Skeletal muscle tissue (tissue), 4 donors: ENCODE data around the gene C20orf202. TPM values are rescaled to one million over a fixed set of nuclear protein-coding genes. Genes with fewer than 3 reads are reported as not detected.
"Not testable (repeated sequence)": the region's sequence is repeated elsewhere in the genome, so short reads cannot be mapped to it uniquely, and the experiment has no call there.

Experiments used
- H3K27ac ChIP-seq: one replicate; pipeline ENCODE4 v1.7.0; 2013; ENCODE audit warnings: mild to moderate bottlenecking, low read depth, low read length, inconsistent platforms
- H3K27me3 ChIP-seq, 3 donors: one replicate each; pipeline ENCODE4 v1.7.0; 2013; ENCODE audit warnings: low read length in 3 of 3; ENCODE audit not compliant: control insufficient read depth in 3 of 3, insufficient read depth in 3 of 3
- H3K36me3 ChIP-seq, 3 donors: one replicate each; pipeline ENCODE4 v1.7.0; 2013; ENCODE audit warnings: low read length in 3 of 3; ENCODE audit not compliant: control insufficient read depth in 3 of 3, insufficient read depth in 3 of 3
- H3K4me1 ChIP-seq, 3 donors: one replicate each; pipeline ENCODE4 v1.7.0; 2013; ENCODE audit warnings: low read length in 3 of 3, mild to moderate bottlenecking in 3 of 3; ENCODE audit not compliant: control insufficient read depth in 3 of 3, insufficient read depth in 3 of 3
- H3K4me3 ChIP-seq, 3 donors: one replicate each; pipeline ENCODE4 v1.7.0; 2013; ENCODE audit warnings: low read length in 3 of 3
- H3K9ac ChIP-seq, 3 donors: one replicate each; pipeline ENCODE4 v1.7.0; 2013; ENCODE audit warnings: low read length in 3 of 3, mild to moderate bottlenecking in 3 of 3, moderate library complexity in 2 of 3, low read depth in 1 of 3
- H3K9me3 ChIP-seq, 3 donors: one replicate each; pipeline ENCODE4 v1.7.0; 2013; ENCODE audit warnings: low read length in 3 of 3; ENCODE audit not compliant: control insufficient read depth in 3 of 3
- total RNA-seq: library from RNA; depleted of rRNA; stranded (reverse); fragments of >200 nt; gene quantifications from one replicate; pipeline ENCODE4 v1.2.3, GENCODE V29; 2014
- donor health status: Osteomylitis.

C20orf202 gene
- total RNA-seq, 1 donor from 2014 or later: 0.52 TPM

- Histone ChIP-seq H3K27me3 (peaks cover 0 to 9% (median 5%) of the 10 kb centered on the region in 3 donors), H3K4me1 (peaks cover 0 to 6% (median 2%) of the 10 kb centered on the region in 3 donors), H3K27ac (no peak overlapping the region), H3K9ac (no peak overlapping the region), H3K4me3 (no peak overlapping the region), H3K36me3 (no peaks in the 10 kb centered on the region), H3K9me3 (no peaks in the 10 kb centered on the region)
Measured at GRCh38 chr20:1214838-1215261, 11.6 kb downstream of the C20orf202 start.

- Histone ChIP-seq H3K27ac (no peak overlapping the region), H3K9ac (no peak overlapping the region), H3K9me3 (no peaks in the 10 kb centered on the region), H3K4me1 (peaks cover 0 to 6% (median 2%) of the 10 kb centered on the region in 3 donors), H3K36me3 (no peaks in the 10 kb centered on the region), H3K27me3 (peaks cover 0 to 9% (median 5%) of the 10 kb centered on the region in 3 donors), H3K4me3 (no peak overlapping the region)
Measured at GRCh38 chr20:1215386-1216170, 12.3 kb downstream of the C20orf202 start.

DNA sequence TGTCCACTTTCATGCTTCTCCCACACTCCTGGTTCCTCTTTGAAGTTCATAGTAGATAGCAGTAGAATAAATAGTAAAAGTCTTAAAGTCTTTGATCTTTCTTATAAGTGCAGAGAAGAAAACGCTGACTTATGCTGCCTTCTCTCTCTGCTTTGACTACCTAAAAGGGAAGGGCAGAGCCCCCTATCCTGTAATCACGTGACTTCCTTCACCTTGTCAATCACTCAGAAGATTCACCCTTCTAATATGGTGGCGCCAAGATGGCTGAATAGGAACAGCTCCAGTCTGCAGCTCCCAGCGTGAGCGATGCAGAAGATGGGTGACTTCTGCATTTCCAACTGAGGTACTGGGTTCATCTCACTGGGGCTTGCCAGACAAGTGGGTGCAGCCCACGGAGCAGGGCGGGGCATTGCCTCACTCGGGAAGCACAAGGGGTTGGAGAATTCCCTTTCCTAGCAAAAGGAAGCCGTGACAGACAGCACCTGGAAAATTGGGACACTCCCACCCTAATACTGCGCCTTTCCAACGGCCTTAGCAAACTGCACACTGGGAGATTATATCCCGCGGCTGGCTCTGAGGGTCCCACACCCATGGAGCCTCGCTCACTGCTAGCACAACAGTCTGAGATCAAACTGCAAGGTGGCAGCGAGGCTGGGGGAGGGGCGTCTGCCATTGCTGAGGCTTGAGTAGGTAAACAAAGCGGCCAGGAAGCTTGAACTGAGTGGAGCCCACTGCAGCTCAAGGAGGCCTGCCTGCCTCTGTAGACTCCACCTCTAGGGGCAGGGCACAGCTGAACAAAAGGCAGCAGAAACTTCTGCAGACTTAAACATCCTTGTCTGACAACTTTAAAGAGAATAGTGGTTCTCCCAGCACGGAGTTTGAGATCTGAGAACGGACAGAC, 13.5 kb downstream of the C20orf202 start:
- not testable (repeated sequence) for H3K27ac ChIP-seq, H3K9me3 ChIP-seq, H3K9ac ChIP-seq, H3K27me3 ChIP-seq, H3K4me3 ChIP-seq, H3K36me3 ChIP-seq, H3K4me1 ChIP-seq

DNA sequence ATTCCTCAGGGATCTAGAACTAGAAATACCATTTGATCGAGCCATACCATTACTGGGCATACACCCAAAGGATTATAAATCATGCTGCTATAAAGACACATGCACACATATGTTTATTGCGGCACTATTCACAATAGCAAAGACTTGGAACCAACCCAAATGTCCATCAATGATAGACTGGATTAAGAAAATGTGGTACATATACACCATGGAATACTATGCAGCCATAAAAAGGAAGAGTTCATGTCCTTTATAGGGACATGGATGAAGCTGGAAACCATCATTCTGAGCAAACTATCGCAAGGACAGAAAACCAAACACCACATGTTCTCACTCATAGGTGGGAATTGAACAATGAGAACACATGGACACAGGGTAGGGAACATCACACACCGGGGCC, 19.5 kb downstream of the C20orf202 start:
- H3K4me3 ChIP-seq, H3K27me3 ChIP-seq: not testable (repeated sequence)

GRCh38 chr20:1224205-1224890, 21.1 kb downstream of the C20orf202 start:
- H3K27ac ChIP-seq: no peak overlapping the region
- H3K36me3 ChIP-seq: no peaks in the 10 kb centered on the region
- peaks cover 0 to 9% (median 7%) of the 10 kb centered on the region in 3 donors for H3K27me3 ChIP-seq
- no peak overlapping the region for H3K4me3 ChIP-seq
- peaks cover 3 to 10% (median 7%) of the 10 kb centered on the region in 3 donors for H3K4me1 ChIP-seq
- H3K9ac ChIP-seq: no peak overlapping the region
- no peaks in the 10 kb centered on the region for H3K9me3 ChIP-seq

More for the DNA sequence above, 19.5 kb downstream of the C20orf202 start:
- not testable (repeated sequence) for H3K36me3 ChIP-seq, H3K27ac ChIP-seq, H3K9ac ChIP-seq, H3K9me3 ChIP-seq
- H3K4me1 ChIP-seq: peaks cover 3 to 10% (median 7%) of the 10 kb centered on the region in 3 donors

DNA sequence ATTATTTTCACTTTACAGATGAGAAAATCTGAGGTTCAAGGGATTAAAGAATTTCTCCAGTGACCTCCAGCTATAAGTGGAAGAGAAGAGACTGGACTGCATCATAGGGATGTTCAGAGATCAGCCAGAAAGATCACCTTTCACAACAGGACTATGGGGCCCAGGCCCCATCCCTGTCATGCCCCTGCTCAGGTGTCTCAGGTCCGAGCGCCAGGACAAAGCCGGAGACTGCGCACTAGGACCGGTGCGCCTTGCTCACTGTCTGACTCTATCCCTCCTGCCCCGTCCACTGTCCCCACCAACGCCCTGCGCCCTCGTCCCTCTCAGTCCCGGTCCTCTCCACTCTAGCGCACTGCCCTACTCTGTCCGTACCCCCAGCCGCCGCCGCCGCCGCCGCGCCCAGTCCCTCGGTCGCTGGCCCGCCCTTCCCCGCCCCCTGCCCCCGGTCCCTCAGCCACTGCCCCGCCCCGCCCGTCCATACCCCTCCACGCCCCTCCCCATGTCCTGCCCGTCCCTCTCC, 22.1 kb downstream of the C20orf202 start:
- H3K4me3 ChIP-seq: peak overlapping the region in 2 of 3 donors; percentile 64 to 65
- peaks cover 0 to 13% (median 9%) of the 10 kb centered on the region in 3 donors for H3K27me3 ChIP-seq
- H3K4me1 ChIP-seq: peaks cover 3 to 10% (median 7%) of the 10 kb centered on the region in 3 donors
- H3K36me3 ChIP-seq: no peaks in the 10 kb centered on the region
- no peaks in the 10 kb centered on the region for H3K9me3 ChIP-seq
- no peak overlapping the region for H3K27ac ChIP-seq
- H3K9ac ChIP-seq: no peak overlapping the region

- H3K27me3 ChIP-seq: peaks cover 0 to 13% (median 9%) of the 10 kb centered on the region in 3 donors
- H3K27ac ChIP-seq: no peak within 1 kb of the TSS
- H3K9me3 ChIP-seq: no peaks in the 10 kb centered on the region
- peaks cover 3 to 10% (median 7%) of the 10 kb centered on the region in 3 donors for H3K4me1 ChIP-seq
- H3K36me3 ChIP-seq: no peaks in the 10 kb centered on the region
- peak within 1 kb of the TSS; percentile 33 to 66 (median 65) for H3K9ac ChIP-seq
- H3K4me3 ChIP-seq: peak within 1 kb of the TSS; percentile 51 to 73 (median 68)
Measured at GRCh38 chr20:1225783-1226654, 22.8 kb downstream of the C20orf202 start, which contains the start of gene RAD21L1. TSS of gene RAD21L1 (plus strand) at chr20:1226044. CDS start at chr20:1228454, 2,410 bp downstream.

DNA sequence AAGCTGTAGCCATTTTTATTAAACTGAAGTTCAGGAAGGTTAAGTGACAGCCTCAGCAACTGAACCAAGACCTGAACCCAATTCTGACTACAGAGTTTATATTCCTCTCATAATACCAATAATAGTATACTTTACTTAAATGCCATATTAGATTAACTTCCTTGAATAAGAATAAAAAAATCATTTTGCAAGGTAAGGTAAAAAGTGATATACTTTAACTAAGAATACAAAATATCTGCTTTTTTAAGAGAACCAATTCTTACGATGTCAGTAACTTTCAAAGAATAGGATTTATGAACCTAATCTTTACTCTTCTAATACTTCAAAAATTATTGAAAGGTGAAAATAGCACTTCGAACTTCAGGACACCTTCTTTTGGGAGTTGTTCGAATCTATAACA, 26.3 kb downstream of the C20orf202 start:
- Histone ChIP-seq H3K27me3 (peaks cover 0 to 13% (median 9%) of the 10 kb centered on the region in 3 donors), H3K4me3 (no peak overlapping the region), H3K9me3 (no peaks in the 10 kb centered on the region), H3K4me1 (peaks cover 3 to 10% (median 7%) of the 10 kb centered on the region in 3 donors), H3K36me3 (no peaks in the 10 kb centered on the region), H3K27ac (no peak overlapping the region), H3K9ac (no peak overlapping the region)
